Vagina (tissue), 2 donors: ENCODE measurements around the gene DSCAML1. TPM values are rescaled to one million over a fixed set of nuclear protein-coding genes. Genes with fewer than 3 reads are reported as not detected.

ENCODE experiments used
- DNase-seq, 2 donors: peaks; one replicate each; pipeline ENCODE4 v3.0.0-alpha.2; 2017; ENCODE audit errors: extremely low spot score in 2 of 2
- H3K27ac ChIP-seq: fragments of 200-600 bp; sonication (generic); one replicate; pipeline ENCODE4 v1.5.1; 2019
- H3K27me3 ChIP-seq: fragments of 200-600 bp; sonication (generic); one replicate; pipeline ENCODE4 v1.5.1; 2019
- H3K36me3 ChIP-seq, 2 donors: fragments of 200-600 bp; sonication (generic); one replicate each; pipeline ENCODE4 v1.5.1; 2017 to 2019
- H3K4me1 ChIP-seq: fragments of 200-600 bp; sonication (generic); one replicate; pipeline ENCODE4 v1.5.1; 2019
- H3K4me3 ChIP-seq, 2 donors: fragments of 200-600 bp; sonication (generic); 1 replicate in 1 of 2; 2 replicates in 1 of 2; pipeline ENCODE4 v1.5.1; 2016 to 2019
- H3K9me3 ChIP-seq: fragments of 200-600 bp; sonication (generic); one replicate; pipeline ENCODE4 v1.5.1; 2019
- POLR2A ChIP-seq, 2 donors: fragments of 450-650 bp; IDR thresholded peaks; one replicate each; pipeline ENCODE4 v1.6.1; 2017; ENCODE audit warnings: antibody characterized with exemption in 2 of 2, mild to moderate bottlenecking in 2 of 2, moderate library complexity in 2 of 2
- POLR2AphosphoS5 ChIP-seq, 2 donors: sonication (generic); formaldehyde crosslinking; IDR thresholded peaks; one replicate each; pipeline ENCODE4 v1.9.0; 2017; ENCODE audit warnings: antibody characterized with exemption in 2 of 2, mild to moderate bottlenecking in 2 of 2, low read depth in 1 of 2; ENCODE audit not compliant: insufficient read depth in 1 of 2
- intact Hi-C: fragments of 100-400 bp; cut with DNase I; formaldehyde crosslinking; loops from one replicate; pipeline ENCODE4 v1.15.1; 2023
- total RNA-seq: library from RNA; depleted of rRNA; stranded (reverse); fragments of >200 nt; gene quantifications from one replicate; pipeline ENCODE4 v1.2.3, GENCODE V29; 2016
- TF ChIP-seq, protein P1 (sequence below), 3 experiments: fragments of 450-650 bp in 2 of 3; fragments of 200-600 bp in 1 of 3; sonication (generic) in 1 of 3; IDR thresholded peaks; one replicate each; pipeline ENCODE4 v1.5.1; 2017 to 2019; ENCODE audit warnings: antibody characterized with exemption in 3 of 3, mild to moderate bottlenecking in 2 of 3, moderate library complexity in 2 of 3

Gene DSCAML1
- total RNA-seq, 1 donor from 2014 or later = 0.25 TPM

GRCh38 chr11:117478126-117478860 lies 318.7 kb downstream of the DSCAML1 start:
- intact Hi-C loops = no loop called here
- TF ChIP-seq POLR2AphosphoS5 (IDR thresholded peaks at IDR 0.05; ENCODE audit: insufficient read depth in 1 of 2, low read depth in 1 of 2) (no peak), POLR2A (IDR thresholded peaks at IDR 0.05) (no peak)
- TF ChIP-seq, protein P1, sequence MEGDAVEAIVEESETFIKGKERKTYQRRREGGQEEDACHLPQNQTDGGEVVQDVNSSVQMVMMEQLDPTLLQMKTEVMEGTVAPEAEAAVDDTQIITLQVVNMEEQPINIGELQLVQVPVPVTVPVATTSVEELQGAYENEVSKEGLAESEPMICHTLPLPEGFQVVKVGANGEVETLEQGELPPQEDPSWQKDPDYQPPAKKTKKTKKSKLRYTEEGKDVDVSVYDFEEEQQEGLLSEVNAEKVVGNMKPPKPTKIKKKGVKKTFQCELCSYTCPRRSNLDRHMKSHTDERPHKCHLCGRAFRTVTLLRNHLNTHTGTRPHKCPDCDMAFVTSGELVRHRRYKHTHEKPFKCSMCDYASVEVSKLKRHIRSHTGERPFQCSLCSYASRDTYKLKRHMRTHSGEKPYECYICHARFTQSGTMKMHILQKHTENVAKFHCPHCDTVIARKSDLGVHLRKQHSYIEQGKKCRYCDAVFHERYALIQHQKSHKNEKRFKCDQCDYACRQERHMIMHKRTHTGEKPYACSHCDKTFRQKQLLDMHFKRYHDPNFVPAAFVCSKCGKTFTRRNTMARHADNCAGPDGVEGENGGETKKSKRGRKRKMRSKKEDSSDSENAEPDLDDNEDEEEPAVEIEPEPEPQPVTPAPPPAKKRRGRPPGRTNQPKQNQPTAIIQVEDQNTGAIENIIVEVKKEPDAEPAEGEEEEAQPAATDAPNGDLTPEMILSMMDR (IDR thresholded peaks at IDR 0.05) = no peak
- Histone ChIP-seq H3K4me3 (no peak overlapping the region), H3K4me1 (no peaks in the 10 kb centered on the region), H3K36me3 (no peaks in the 10 kb centered on the region), H3K27ac (no peak overlapping the region), H3K9me3 (no peaks in the 10 kb centered on the region), H3K27me3 (no peaks in the 10 kb centered on the region)
- DNase-seq = no peak

GRCh38 chr11:117477721-117478120 lies 319.3 kb downstream of the DSCAML1 start:
- no peaks in the 10 kb centered on the region for H3K36me3 ChIP-seq
- no peak overlapping the region for H3K27ac ChIP-seq
- H3K4me1 ChIP-seq = no peaks in the 10 kb centered on the region
- no peak overlapping the region for H3K4me3 ChIP-seq
- H3K27me3 ChIP-seq = no peaks in the 10 kb centered on the region
- no peak for TF ChIP-seq POLR2AphosphoS5 (IDR thresholded peaks at IDR 0.05; ENCODE audit: insufficient read depth in 1 of 2, low read depth in 1 of 2)
- TF ChIP-seq POLR2A (IDR thresholded peaks at IDR 0.05) = no peak
- intact Hi-C loops = no loop called here
- no peaks in the 10 kb centered on the region for H3K9me3 ChIP-seq
- no peak for DNase-seq

DNA sequence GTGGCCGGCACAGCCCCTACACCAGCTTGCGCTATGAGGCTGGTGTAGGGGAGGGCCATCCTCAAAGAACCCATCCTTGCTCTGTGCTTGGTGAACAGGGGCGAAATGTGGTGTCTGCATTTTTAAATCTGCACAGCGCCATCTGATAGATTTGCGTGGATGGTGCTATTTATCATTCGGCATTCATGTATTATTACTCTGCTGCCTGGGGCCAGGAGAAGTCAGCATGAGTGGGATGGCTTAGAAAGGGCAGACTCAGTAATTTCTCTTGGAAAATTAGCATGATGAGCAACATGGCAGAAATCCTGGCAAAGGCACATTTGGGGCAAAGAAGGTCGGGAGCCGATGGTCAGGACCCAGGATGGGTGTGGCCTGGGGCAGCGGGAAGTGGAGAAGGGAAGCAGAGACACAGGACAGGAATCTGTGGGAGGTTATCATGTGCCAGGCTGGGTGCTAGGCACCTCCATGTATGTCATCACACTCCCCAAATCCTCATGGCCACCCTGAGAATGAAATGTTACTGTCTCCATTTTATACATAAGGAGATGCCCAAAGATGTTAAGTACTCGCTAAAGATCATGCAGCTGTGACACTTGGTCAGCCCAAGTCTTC lies 320.4 kb downstream of the DSCAML1 start:
- DNase-seq = no peak
- Histone ChIP-seq H3K36me3 (no peaks in the 10 kb centered on the region), H3K27me3 (no peaks in the 10 kb centered on the region), H3K27ac (no peak overlapping the region), H3K9me3 (no peaks in the 10 kb centered on the region), H3K4me1 (no peaks in the 10 kb centered on the region), H3K4me3 (no peak overlapping the region)
- intact Hi-C loops = no loop called here
- TF ChIP-seq POLR2A (IDR thresholded peaks at IDR 0.05) (no peak), POLR2AphosphoS5 (IDR thresholded peaks at IDR 0.05; ENCODE audit: insufficient read depth in 1 of 2, low read depth in 1 of 2) (no peak)
- TF ChIP-seq, protein P1 (IDR thresholded peaks at IDR 0.05) = no peak

- Histone ChIP-seq H3K9me3 (no peaks in the 10 kb centered on the region), H3K4me3 (no peak overlapping the region), H3K27me3 (no peaks in the 10 kb centered on the region), H3K27ac (no peak overlapping the region), H3K4me1 (no peaks in the 10 kb centered on the region), H3K36me3 (no peaks in the 10 kb centered on the region)
- no peak for DNase-seq
- TF ChIP-seq POLR2A (IDR thresholded peaks at IDR 0.05) (no peak), POLR2AphosphoS5 (IDR thresholded peaks at IDR 0.05; ENCODE audit: insufficient read depth in 1 of 2, low read depth in 1 of 2) (no peak)
- TF ChIP-seq, protein P1 (IDR thresholded peaks at IDR 0.05) = no peak
- intact Hi-C loops = no loop called here
Observed at GRCh38 chr11:117475716-117476530, 321.1 kb downstream of the DSCAML1 start.

DNA sequence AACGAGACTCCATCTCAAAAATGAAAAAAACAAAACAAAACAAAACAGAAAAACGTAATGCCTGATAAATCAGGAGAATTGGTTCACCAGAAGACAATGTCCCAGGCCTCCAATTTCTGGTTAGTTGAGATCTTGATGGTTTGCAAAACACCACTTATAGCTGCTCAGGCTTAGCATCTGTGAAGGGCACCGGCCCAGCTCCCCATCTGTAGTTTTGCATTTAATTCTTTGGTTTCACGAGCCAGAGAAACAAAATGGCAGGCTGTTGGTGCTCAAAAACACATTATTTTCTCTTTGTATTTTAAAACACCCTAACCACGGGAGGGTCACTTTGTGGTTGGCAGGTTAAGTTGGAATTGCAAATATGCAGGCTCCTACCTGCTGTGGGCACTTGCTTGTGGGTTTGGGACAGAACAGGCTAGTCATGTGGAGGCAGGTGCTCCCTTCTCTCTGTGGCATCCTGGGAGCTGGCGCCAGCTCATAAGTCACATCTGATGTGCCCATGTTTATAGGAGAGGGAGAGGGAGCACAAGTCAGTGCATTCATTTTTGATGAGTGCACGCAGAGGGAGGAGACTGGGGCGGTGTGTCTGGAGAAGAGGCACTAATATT lies 323.4 kb downstream of the DSCAML1 start:
- intact Hi-C loops = no loop called here
- no peak for DNase-seq
- Histone ChIP-seq H3K9me3 (no peaks in the 10 kb centered on the region), H3K4me1 (no peaks in the 10 kb centered on the region), H3K36me3 (no peaks in the 10 kb centered on the region), H3K27ac (no peak overlapping the region), H3K27me3 (no peaks in the 10 kb centered on the region), H3K4me3 (no peak overlapping the region)
- no peak for TF ChIP-seq POLR2A (IDR thresholded peaks at IDR 0.05)
- TF ChIP-seq POLR2AphosphoS5 (IDR thresholded peaks at IDR 0.05; ENCODE audit: insufficient read depth in 1 of 2, low read depth in 1 of 2) = no peak
- TF ChIP-seq, protein P1 (IDR thresholded peaks at IDR 0.05) = no peak
